HepG2 (cell line): ENCODE measurements around the gene HSF2BP. TPM values are rescaled to one million over a fixed set of nuclear protein-coding genes. Genes with fewer than 3 reads are reported as not detected.

ENCODE experiments used
- CREBL2 ChIP-seq: sonication (generic); formaldehyde crosslinking; IDR thresholded peaks from 2 replicates; pipeline ENCODE4 v1.8.1; 2023; ENCODE audit warnings: missing genetic modification reagents, mild to moderate bottlenecking, borderline replicate concordance
- MED8 ChIP-seq: sonication (generic); formaldehyde crosslinking; IDR thresholded peaks from 2 replicates; pipeline ENCODE4 v1.8.1; 2023; ENCODE audit warnings: mild to moderate bottlenecking, missing genetic modification reagents; ENCODE audit not compliant: insufficient replicate concordance
- SAFB2 ChIP-seq: sonication (generic); formaldehyde crosslinking; IDR thresholded peaks from 2 replicates; pipeline ENCODE4 v1.5.1; 2020; ENCODE audit warnings: missing genetic modification reagents, low read depth, mild to moderate bottlenecking, borderline replicate concordance
- polyA plus RNA-seq, 8 experiments: library from polyadenylated mRNA; depleted of rRNA in 3 of 8; stranded (reverse) in 7 of 8; unstranded in 1 of 8; fragments of >200 nt; fragmentation: Illumina TruSeq in 4 of 8; extraction: Trizol in 4 of 8; gene quantifications; 2 replicates each; pipeline versions ENCODE4 v1.2.1 to v1.2.3, GENCODE V29; 2011 to 2016; ENCODE audit warnings: low read depth in 4 of 8, missing spikeins in 1 of 8, mixed read lengths in 1 of 8; ENCODE audit not compliant: insufficient read depth in 1 of 8
- total RNA-seq, 5 experiments: library from RNA; depleted of rRNA; stranded (reverse); fragments of >200 nt; fragmentation: Illumina TruSeq; extraction: Trizol; gene quantifications; 2 replicates each; pipeline ENCODE4 v1.2.3, GENCODE V29; 2016; ENCODE audit warnings: low read depth in 1 of 5
- TF ChIP-seq, protein P1 (sequence below): sonication (generic); formaldehyde crosslinking; IDR thresholded peaks from 2 replicates; pipeline ENCODE4 v1.4.0; 2020; ENCODE audit warnings: mild to moderate bottlenecking, missing genetic modification reagents
- TF ChIP-seq, protein P2 (sequence below): sonication (generic); formaldehyde crosslinking; IDR thresholded peaks from 2 replicates; pipeline ENCODE4 v1.4.0; 2020; ENCODE audit warnings: missing genetic modification reagents
- TF ChIP-seq, protein P3 (sequence below): sonication (generic); formaldehyde crosslinking; IDR thresholded peaks from 2 replicates; pipeline ENCODE4 v1.4.0; 2020; ENCODE audit warnings: mild to moderate bottlenecking, missing genetic modification reagents

Gene HSF2BP
- total and polyA plus RNA-seq, 2 of the 13 experiments (the other 11 are each of a cell fraction or from before 2014, with no cell fraction given): 0.67 to 2.2 TPM

- TF ChIP-seq, protein P1, sequence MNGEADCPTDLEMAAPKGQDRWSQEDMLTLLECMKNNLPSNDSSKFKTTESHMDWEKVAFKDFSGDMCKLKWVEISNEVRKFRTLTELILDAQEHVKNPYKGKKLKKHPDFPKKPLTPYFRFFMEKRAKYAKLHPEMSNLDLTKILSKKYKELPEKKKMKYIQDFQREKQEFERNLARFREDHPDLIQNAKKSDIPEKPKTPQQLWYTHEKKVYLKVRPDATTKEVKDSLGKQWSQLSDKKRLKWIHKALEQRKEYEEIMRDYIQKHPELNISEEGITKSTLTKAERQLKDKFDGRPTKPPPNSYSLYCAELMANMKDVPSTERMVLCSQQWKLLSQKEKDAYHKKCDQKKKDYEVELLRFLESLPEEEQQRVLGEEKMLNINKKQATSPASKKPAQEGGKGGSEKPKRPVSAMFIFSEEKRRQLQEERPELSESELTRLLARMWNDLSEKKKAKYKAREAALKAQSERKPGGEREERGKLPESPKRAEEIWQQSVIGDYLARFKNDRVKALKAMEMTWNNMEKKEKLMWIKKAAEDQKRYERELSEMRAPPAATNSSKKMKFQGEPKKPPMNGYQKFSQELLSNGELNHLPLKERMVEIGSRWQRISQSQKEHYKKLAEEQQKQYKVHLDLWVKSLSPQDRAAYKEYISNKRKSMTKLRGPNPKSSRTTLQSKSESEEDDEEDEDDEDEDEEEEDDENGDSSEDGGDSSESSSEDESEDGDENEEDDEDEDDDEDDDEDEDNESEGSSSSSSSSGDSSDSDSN (CRISPR knock-in tag): no peak
- TF ChIP-seq, protein P2, sequence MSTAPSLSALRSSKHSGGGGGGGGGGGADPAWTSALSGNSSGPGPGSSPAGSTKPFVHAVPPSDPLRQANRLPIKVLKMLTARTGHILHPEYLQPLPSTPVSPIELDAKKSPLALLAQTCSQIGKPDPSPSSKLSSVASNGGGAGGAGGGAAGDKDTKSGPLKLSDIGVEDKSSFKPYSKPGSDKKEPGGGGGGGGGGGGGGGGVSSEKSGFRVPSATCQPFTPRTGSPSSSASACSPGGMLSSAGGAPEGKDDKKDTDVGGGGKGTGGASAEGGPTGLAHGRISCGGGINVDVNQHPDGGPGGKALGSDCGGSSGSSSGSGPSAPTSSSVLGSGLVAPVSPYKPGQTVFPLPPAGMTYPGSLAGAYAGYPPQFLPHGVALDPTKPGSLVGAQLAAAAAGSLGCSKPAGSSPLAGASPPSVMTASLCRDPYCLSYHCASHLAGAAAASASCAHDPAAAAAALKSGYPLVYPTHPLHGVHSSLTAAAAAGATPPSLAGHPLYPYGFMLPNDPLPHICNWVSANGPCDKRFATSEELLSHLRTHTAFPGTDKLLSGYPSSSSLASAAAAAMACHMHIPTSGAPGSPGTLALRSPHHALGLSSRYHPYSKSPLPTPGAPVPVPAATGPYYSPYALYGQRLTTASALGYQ (CRISPR knock-in tag): no peak
- no peak for TF ChIP-seq MED8
- TF ChIP-seq, protein P3, sequence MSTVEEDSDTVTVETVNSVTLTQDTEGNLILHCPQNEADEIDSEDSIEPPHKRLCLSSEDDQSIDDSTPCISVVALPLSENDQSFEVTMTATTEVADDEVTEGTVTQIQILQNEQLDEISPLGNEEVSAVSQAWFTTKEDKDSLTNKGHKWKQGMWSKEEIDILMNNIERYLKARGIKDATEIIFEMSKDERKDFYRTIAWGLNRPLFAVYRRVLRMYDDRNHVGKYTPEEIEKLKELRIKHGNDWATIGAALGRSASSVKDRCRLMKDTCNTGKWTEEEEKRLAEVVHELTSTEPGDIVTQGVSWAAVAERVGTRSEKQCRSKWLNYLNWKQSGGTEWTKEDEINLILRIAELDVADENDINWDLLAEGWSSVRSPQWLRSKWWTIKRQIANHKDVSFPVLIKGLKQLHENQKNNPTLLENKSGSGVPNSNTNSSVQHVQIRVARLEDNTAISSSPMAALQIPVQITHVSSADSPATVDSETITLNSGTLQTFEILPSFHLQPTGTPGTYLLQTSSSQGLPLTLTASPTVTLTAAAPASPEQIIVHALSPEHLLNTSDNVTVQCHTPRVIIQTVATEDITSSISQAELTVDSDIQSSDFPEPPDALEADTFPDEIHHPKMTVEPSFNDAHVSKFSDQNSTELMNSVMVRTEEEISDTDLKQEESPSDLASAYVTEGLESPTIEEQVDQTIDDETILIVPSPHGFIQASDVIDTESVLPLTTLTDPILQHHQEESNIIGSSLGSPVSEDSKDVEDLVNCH (CRISPR knock-in tag): no peak
- no peak for TF ChIP-seq CREBL2
- no peak for TF ChIP-seq SAFB2
Observed at GRCh38 chr21:43663033-43663432, 3.7 kb upstream of the HSF2BP start (continued).
